Mucosa of descending colon (tissue), 3 donors: ENCODE results near the gene FOXL1. TPM values are rescaled to one million over a fixed set of nuclear protein-coding genes. Genes with fewer than 3 reads are reported as not detected.

ENCODE experiments used
- ATAC-seq: fragments of 200-7000 bp; cut with Tn5 transposase; one replicate; pipeline ENCODE4 v1.9.1; 2020; ENCODE audit warnings: mild to moderate bottlenecking, moderate library complexity
- DNase-seq, 3 donors: peaks; one replicate each; pipeline ENCODE4 v3.0.0-alpha.2; 2020
- H3K36me3 ChIP-seq: fragments of 200-600 bp; one replicate; pipeline ENCODE4 v1.8.0; 2021; ENCODE audit warnings: low read depth, mild to moderate bottlenecking
- H3K4me1 ChIP-seq: fragments of 200-600 bp; one replicate; pipeline ENCODE4 v1.8.0; 2021; ENCODE audit warnings: low read depth, mild to moderate bottlenecking
- H3K4me3 ChIP-seq: fragments of 200-600 bp; one replicate; pipeline ENCODE4 v1.8.0; 2021; ENCODE audit warnings: mild to moderate bottlenecking
- H3K9me3 ChIP-seq: fragments of 200-600 bp; one replicate; pipeline ENCODE4 v1.8.0; 2021; ENCODE audit warnings: mild to moderate bottlenecking
- CTCF ChIP-seq: fragments of 200-600 bp; IDR thresholded peaks from one replicate; pipeline ENCODE4 v1.8.0; 2022; ENCODE audit warnings: antibody characterized with exemption, mild to moderate bottlenecking
- intact Hi-C, 2 donors: fragments of 100-400 bp; cut with DNase I in 1 of 2; cut with micrococcal nuclease in 1 of 2; formaldehyde crosslinking; loops; one replicate each; pipeline versions ENCODE4 v1.11.0 to v1.11.1; 2022; cut with DNase I, micrococcal nuclease
- total RNA-seq, 3 donors: library from RNA; stranded (reverse); fragmentation: NEBNext Ultra II Directional in 2 of 3; extraction: Animal tissue kit (Norgen Biotek cat#: 25700) in 2 of 3; gene quantifications; one replicate each; pipeline versions ENCODE4 v1.2.1 to v1.2.4, GENCODE V29; 2021 to 2023
- donor health status: DM: no; HTN: no; CAD: no; lungs with moderate emphysema.
- donor health status: DM: no; HTN: no; CAD: no.
- donor health status: DM: no; HTN: yes; CAD: no.

Gene FOXL1
- total RNA-seq, 3 donors from 2014 or later = 1.1 to 3.6 (median 2.4) TPM

GRCh38 chr16:86604436-86605193 is 26.3 kb downstream of the FOXL1 start:
- no peak for TF ChIP-seq CTCF
- intact Hi-C loops = no loop called here
- DNase-seq (no peak), ATAC-seq (no peak)
- Histone ChIP-seq H3K4me1 (no peaks in the 10 kb centered on the region), H3K9me3 (no peaks in the 10 kb centered on the region), H3K4me3 (no peak overlapping the region), H3K36me3 (no peaks in the 10 kb centered on the region)

GRCh38 chr16:86605950-86606349 is 27.6 kb downstream of the FOXL1 start:
- ATAC-seq (no peak), DNase-seq (no peak)
- Histone ChIP-seq H3K4me3 (no peak overlapping the region), H3K4me1 (no peaks in the 10 kb centered on the region), H3K9me3 (no peaks in the 10 kb centered on the region), H3K36me3 (no peaks in the 10 kb centered on the region)
- intact Hi-C loops = no loop called here
- TF ChIP-seq CTCF = no peak

GRCh38 chr16:86608301-86608747 is 30.0 kb downstream of the FOXL1 start:
- no peak for ATAC-seq
- H3K9me3 ChIP-seq = no peaks in the 10 kb centered on the region
- H3K4me1 ChIP-seq = no peaks in the 10 kb centered on the region
- no peak for TF ChIP-seq CTCF
- intact Hi-C loops = no loop called here
- no peak overlapping the region for H3K4me3 ChIP-seq
- no peaks in the 10 kb centered on the region for H3K36me3 ChIP-seq
- DNase-seq = no peak

- Histone ChIP-seq H3K4me3 (no peak overlapping the region), H3K4me1 (no peaks in the 10 kb centered on the region), H3K9me3 (no peaks in the 10 kb centered on the region), H3K36me3 (no peaks in the 10 kb centered on the region)
- ATAC-seq (no peak), DNase-seq (no peak)
- intact Hi-C loops = no loop called here
- no peak for TF ChIP-seq CTCF
Measured at GRCh38 chr16:86609115-86609514, 30.8 kb downstream of the FOXL1 start.

GRCh38 chr16:86609661-86610060 is 31.3 kb downstream of the FOXL1 start:
- intact Hi-C loops = no loop called here
- ATAC-seq = no peak

More at GRCh38 chr16:86609661-86610060, 31.3 kb downstream of the FOXL1 start:
- Histone ChIP-seq H3K9me3 (no peaks in the 10 kb centered on the region), H3K4me1 (no peaks in the 10 kb centered on the region), H3K4me3 (no peak overlapping the region), H3K36me3 (no peaks in the 10 kb centered on the region)
- DNase-seq = no peak
- no peak for TF ChIP-seq CTCF
